Measurements from ENCODE around the gene TSPAN9. TPM values are rescaled to one million over a fixed set of nuclear protein-coding genes. Genes with fewer than 3 reads are reported as not detected.

The TSPAN9 gene
- total and polyA plus RNA-seq, 2 experiments from 2014 or later, result 6.0 to 31.5 TPM

GRCh38 chr12:3252450-3252891 is 175.3 kb downstream of the TSPAN9 start:
- no peaks in the 10 kb centered on the region for H3K9me3 Mint-ChIP-seq
- peak overlapping the region; percentile 60; the same call in 1 of the 2 replicates for H3K27ac Mint-ChIP-seq
- H3K4me1 Mint-ChIP-seq, result peaks cover 20% of the 10 kb centered on the region
- H3K27me3 Mint-ChIP-seq (ENCODE audit: insufficient read depth, low read depth, poor library complexity), result peaks cover 15% of the 10 kb centered on the region
- no peak overlapping the region for H3K4me3 Mint-ChIP-seq
- no peak overlapping the region for H3K27ac ChIP-seq (ENCODE audit: low read depth)
- no peak overlapping the region for H3K4me3 ChIP-seq
- TF ChIP-seq ZNF462 (CRISPR knock-in tag; IDR thresholded peaks at IDR 0.05), result no peak
- TF ChIP-seq EZH2 (IDR thresholded peaks at IDR 0.05; ENCODE audit: low read depth, unreplicated experiment), result no peak
- TF ChIP-seq REST (IDR thresholded peaks at IDR 0.05; ENCODE audit: unreplicated experiment), result no peak
- no peak for TF ChIP-seq ZNF331 (CRISPR knock-in tag; IDR thresholded peaks at IDR 0.05; ENCODE audit: low read depth)
- TF ChIP-seq CREB1 (CRISPR knock-in tag; IDR thresholded peaks at IDR 0.05; ENCODE audit: low read depth), result no peak
- TF ChIP-seq EZH2phosphoT487 (IDR thresholded peaks at IDR 0.05; ENCODE audit: unreplicated experiment), result no peak
- no peak for TF ChIP-seq ETS1 (IDR thresholded peaks at IDR 0.05)
- no peak for TF ChIP-seq STAT1 (IDR thresholded peaks at IDR 0.05; ENCODE audit: unreplicated experiment)
- no peak for TF ChIP-seq NANOG (IDR thresholded peaks at IDR 0.05; ENCODE audit: borderline replicate concordance)
- TF ChIP-seq ZNF114 (CRISPR knock-in tag; IDR thresholded peaks at IDR 0.05), result no peak
- no peak for TF ChIP-seq POLR2AphosphoS5 (IDR thresholded peaks at IDR 0.05; ENCODE audit: low read depth)
- no peak for TF ChIP-seq JUNB (IDR thresholded peaks at IDR 0.05; ENCODE audit: unreplicated experiment)
- no peak for TF ChIP-seq CTCF (conservative IDR thresholded peaks at IDR 0.05; ENCODE audit: low read depth in 2 of 2)
- DNase-seq (ENCODE audit: low spot score) (no peak), ATAC-seq (peak; percentile 39; the same call in 2 of the 3 replicates)
- H3K36me3 ChIP-seq (ENCODE audit: insufficient read depth), result no peaks in the 10 kb centered on the region
- no peaks in the 10 kb centered on the region for H3K4me1 ChIP-seq (ENCODE audit: insufficient read depth)
- no peak overlapping the region for H3K4me2 ChIP-seq
- H3F3A ChIP-seq (replicated peaks; ENCODE audit: low read depth), result no peaks in the 10 kb centered on the region
- no peaks in the 10 kb centered on the region for H3K36me3 Mint-ChIP-seq (ENCODE audit: low read depth)
- no peaks in the 10 kb centered on the region for H3K27me3 ChIP-seq (ENCODE audit: insufficient read depth)
- 0 out of 2 replicates have a peak, but pooled peaks cover 4% of the 10 kb centered on the region for H3K9me2 ChIP-seq (ENCODE audit: insufficient read depth)
- H3K79me2 ChIP-seq (replicated peaks; ENCODE audit: insufficient read depth), result no peaks in the 10 kb centered on the region
- H2AFZ ChIP-seq, result no peak overlapping the region
- H4K20me1 ChIP-seq (replicated peaks; ENCODE audit: insufficient read depth), result no peaks in the 10 kb centered on the region
